HG02885 (cell line): ENCODE measurements around the gene PCDH17.

ENCODE experiments used
- ATAC-seq: cut with Tn5 transposase; IDR thresholded peaks from one replicate; pipeline ENCODE4 v1.9.1; 2021; ENCODE audit warnings: mild to moderate bottlenecking; ENCODE audit not compliant: unreplicated experiment, poor library complexity

The PCDH17 gene

GRCh38 chr13:57633950-57634838 is 2.6 kb downstream of the PCDH17 start:
- ATAC-seq: no peak

GRCh38 chr13:57634839-57635165 is 3.3 kb downstream of the PCDH17 start:
- ATAC-seq: no peak

- ATAC-seq: no peak
These were observed 4.1 kb downstream of the PCDH17 start for GRCh38 chr13:57635541-57636085.

- ATAC-seq: no peak
These were observed 5.3 kb downstream of the PCDH17 start for GRCh38 chr13:57636816-57637215.

- ATAC-seq: no peak
These were observed 6.0 kb downstream of the PCDH17 start for GRCh38 chr13:57637515-57637914.

GRCh38 chr13:57638186-57638890 is 6.8 kb downstream of the PCDH17 start:
- no peak for ATAC-seq

- no peak for ATAC-seq
These were observed 9.1 kb downstream of the PCDH17 start for GRCh38 chr13:57640607-57641006.

GRCh38 chr13:57641051-57641450 is 9.5 kb downstream of the PCDH17 start:
- ATAC-seq: no peak

- no peak for ATAC-seq
These were observed 12.6 kb downstream of the PCDH17 start for GRCh38 chr13:57644106-57644505.

GRCh38 chr13:57653229-57653989 is 21.9 kb downstream of the PCDH17 start:
- ATAC-seq: no peak

GRCh38 chr13:57665481-57665880 is 33.9 kb downstream of the PCDH17 start:
- no peak for ATAC-seq

GRCh38 chr13:57666131-57666953 is 34.8 kb downstream of the PCDH17 start:
- ATAC-seq: no peak

- no peak for ATAC-seq
These were observed 40.6 kb downstream of the PCDH17 start for GRCh38 chr13:57672168-57672567.

- no peak for ATAC-seq
These were observed 41.7 kb downstream of the PCDH17 start for GRCh38 chr13:57673197-57673596.

GRCh38 chr13:57675526-57675925 is 44.0 kb downstream of the PCDH17 start:
- ATAC-seq: no peak

- no peak for ATAC-seq
These were observed 49.1 kb downstream of the PCDH17 start for GRCh38 chr13:57680609-57681008.

GRCh38 chr13:57682128-57682716 is 50.7 kb downstream of the PCDH17 start:
- ATAC-seq: no peak

GRCh38 chr13:57698851-57699250 is 67.3 kb downstream of the PCDH17 start:
- no peak for ATAC-seq

GRCh38 chr13:57704031-57704430 is 72.5 kb downstream of the PCDH17 start:
- ATAC-seq: no peak
